ENCODE data around the gene PALM2AKAP2. TPM values are rescaled to one million over a fixed set of nuclear protein-coding genes. Genes with fewer than 3 reads are reported as not detected.
A peak's percentile ranks its signal among the peaks of the same experiment; 100 is the strongest.
"Not testable (repeated sequence)": the region's sequence is repeated elsewhere in the genome, so short reads cannot be mapped to it uniquely, and the experiment has no call there.

The PALM2AKAP2 gene
- total RNA-seq, 1 experiment from 2014 or later = 1.3 TPM

DNA sequence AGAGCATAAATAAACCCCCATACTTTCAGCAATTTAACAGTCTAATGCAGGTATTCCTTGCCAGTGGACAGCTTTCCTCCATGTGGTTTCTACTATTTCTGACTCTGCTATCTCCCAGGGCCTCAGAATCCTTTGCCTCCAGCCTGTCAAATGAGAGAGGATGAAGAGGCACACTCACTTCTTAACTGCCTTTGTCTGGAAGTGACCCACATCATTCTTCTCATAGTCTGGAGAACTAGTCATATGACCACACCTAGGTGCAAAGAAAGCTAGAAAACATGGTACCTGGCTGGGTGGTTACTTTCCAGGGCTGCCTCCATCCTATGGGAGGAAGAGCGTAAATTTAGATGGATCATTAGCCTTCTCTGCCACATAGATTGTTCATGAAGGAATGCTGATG, 22.5 kb downstream of the PALM2AKAP2 start:
- no peak for DNase-seq (ENCODE audit: low spot score)

DNA sequence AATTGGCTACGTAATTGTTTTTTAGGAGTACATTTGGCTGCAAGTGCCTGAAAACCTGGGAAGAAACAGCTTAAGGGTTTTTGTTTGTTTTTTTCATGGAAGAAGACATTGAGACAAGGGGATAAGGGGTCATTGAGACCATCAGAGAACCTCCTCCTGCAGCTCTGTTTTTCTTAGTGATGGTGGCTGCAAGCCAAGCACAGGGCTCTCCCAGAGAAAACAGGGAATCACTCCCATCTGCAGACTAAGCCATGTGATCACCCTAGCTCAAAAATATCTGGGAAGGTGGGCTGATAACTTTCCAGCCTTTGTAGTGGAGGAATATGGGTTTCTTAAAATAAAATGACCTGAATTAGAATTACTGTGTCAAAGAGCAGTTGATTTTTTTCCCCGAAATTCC, 25.1 kb downstream of the PALM2AKAP2 start:
- no peak for DNase-seq (ENCODE audit: low spot score)

DNA sequence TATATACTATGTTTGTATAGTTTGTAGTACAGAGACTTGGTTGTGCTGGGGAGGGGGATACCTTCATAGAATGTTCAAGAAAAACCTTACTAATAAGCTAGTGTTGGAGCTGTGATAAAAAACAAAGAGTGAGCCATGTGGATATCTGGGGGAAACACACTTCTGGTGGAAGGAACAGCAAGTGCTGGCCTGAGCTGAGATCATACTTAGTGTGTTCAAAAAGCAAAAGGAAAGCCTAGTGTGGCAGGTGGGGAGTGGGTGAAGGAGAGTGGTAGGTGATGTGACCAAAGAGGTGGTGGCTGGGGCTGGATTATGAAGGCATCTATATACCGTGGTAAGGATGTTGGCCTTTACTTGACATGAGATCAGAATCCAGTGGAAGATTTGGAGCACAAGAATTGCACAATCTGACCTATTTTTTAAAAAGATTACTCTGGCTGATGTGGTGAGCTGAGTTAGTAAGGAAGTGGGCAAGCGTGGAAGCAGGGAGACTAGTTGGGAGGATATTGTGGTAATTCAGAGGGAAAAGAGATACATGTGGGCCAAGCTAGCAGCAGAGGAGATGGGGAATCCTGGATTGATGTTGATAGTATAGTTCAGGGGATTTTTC, 26.6 kb downstream of the PALM2AKAP2 start:
- DNase-seq (ENCODE audit: low spot score) = no peak

DNA sequence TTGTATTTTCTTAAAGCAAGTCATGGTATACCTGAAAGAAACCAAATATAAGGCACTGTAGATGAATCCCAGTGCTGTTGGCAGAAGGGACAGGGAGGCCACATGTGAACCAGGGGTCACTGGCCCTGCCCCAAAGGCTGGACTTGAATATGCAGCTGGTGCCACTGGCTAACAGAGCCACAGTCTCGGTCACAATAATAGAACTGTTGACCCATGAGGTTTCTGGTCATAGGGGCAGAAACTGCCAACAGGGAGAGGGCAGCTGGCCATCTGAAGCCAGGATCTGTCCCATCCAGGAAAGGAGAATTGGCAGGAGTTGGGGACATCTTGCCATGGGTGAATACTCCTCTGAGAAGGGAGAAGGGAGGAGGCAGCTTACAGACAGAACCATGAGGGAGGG, 31.9 kb downstream of the PALM2AKAP2 start:
- no peak for DNase-seq (ENCODE audit: low spot score)

DNA sequence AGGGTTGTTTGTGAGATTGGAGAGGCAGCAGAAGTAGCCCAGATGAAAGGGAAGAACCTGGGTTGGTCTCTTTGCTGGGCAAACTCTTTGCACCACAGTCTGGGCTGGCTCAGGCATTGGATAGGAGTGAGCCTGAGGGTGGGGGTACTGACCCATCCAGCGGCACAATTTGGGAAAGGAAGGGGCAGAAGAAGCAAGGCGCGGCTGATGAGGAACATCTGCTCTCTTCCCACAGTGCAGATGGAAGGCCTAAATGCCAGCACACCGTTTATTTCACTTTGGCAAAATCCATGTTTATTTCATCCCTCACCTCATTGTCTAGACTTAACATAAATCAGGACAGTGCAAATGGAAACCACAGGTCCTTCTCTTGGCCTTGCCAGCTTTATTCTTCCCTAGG, 32.3 kb downstream of the PALM2AKAP2 start:
- DNase-seq (ENCODE audit: low spot score) = no peak

DNA sequence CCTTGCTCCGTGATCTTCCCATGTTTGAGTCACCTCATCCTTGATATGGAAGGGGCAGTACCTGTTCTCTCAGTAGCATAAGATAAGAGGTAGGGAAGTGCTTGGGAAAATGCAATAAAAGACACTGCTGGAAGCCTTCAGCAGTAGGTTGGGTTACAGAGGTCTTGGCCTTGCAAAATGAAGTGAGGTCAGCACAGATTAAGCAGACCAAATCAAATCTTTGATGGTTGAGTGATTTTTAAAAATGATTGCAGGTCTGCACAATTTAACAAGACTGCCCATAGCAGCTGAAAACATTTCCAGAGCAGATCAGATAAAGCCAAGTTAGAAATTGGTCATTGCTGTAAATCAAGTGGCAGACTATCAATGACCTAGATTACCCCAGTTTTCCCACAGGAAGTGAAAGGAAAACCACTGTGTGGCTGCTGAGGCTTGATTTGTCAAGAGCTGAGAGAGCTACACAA, 32.9 kb downstream of the PALM2AKAP2 start:
- DNase-seq (ENCODE audit: low spot score) = no peak

DNA sequence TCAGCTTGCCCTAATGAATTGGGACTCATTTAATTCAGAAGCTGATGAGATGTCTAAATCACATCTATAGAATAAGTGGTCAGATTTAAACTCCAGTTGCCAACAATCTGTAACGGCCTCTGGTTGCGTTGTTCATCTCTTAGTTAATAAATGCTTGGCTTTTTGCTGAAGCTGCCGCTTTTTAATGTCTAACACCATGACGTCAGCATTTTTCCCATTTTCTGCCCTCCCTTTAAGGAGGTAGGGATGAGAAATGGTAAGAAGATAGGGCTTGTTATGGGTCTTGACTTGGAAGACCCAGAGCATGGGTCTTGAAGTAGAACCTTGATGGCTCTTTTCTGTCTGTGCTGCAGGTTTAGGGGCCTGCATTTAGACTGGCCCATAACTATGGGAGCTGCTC, 33.3 kb downstream of the PALM2AKAP2 start:
- DNase-seq (ENCODE audit: low spot score) = no peak

DNA sequence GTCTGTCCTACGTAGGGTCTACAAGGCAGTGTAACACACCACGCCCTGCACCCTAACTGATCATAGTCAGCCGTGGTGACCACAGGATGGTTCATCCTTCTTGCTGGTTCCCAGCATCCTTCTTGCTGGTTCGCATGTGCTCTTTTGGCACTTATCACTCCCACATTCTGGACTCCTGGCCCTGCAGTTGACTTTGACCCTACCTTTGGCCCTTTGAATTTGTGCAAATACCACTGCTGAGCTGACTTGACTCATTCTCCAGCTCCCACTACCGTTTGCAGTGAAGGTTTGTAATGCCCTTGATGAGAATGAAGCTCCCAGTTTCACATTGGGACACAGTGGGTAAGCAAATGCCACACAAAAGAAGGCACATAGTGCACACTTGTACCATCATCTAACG, 33.8 kb downstream of the PALM2AKAP2 start:
- no peak for DNase-seq (ENCODE audit: low spot score)

DNA sequence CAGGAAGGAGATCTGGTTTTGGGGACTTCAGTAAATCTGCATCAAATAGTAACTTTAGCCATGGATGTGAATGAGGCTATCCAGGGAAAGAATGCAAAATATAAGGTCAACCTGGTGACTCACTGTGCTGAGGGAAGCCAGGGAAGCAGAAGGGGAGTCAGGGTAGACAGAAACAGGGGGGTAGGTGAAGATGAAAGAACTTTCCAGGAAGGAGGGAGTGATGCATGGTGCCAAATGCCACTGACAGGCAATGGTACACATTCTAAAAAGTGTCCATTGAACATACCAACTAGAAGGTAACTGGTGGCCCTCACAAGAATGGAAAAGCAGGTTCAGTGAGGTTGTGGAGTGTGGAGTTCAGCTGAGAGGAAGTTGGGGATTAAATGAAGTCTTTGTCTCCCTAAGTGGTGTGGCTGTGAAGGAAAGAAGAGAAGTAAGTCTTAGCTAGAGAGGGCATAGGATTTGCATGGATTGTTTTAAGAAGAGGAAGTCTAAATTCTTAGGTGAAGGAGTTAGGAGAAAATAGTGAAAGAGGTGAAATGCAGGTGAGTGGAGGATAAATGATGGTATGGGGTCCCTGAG, 35.5 kb downstream of the PALM2AKAP2 start:
- DNase-seq (ENCODE audit: low spot score) = no peak

DNA sequence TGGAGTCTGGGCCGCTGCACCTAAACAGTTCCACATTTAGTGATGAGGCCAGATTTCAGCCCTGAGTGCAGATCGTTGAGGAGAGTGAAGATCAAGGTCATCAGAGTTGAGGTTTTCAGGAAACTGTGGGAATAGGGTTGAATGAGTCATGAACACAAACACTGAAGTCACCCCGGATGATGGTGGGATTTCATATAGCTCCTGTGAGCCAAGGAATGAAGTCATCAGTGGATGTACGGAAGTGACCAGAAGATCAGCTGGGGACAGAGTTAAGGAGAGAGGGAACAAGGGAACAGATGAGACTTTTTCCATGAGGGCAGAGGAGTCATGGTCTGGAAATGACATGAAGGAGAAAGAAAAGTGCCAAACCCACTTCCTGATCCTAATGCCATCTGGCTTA, 36.5 kb downstream of the PALM2AKAP2 start:
- DNase-seq (ENCODE audit: low spot score) = peak; percentile 99

DNA sequence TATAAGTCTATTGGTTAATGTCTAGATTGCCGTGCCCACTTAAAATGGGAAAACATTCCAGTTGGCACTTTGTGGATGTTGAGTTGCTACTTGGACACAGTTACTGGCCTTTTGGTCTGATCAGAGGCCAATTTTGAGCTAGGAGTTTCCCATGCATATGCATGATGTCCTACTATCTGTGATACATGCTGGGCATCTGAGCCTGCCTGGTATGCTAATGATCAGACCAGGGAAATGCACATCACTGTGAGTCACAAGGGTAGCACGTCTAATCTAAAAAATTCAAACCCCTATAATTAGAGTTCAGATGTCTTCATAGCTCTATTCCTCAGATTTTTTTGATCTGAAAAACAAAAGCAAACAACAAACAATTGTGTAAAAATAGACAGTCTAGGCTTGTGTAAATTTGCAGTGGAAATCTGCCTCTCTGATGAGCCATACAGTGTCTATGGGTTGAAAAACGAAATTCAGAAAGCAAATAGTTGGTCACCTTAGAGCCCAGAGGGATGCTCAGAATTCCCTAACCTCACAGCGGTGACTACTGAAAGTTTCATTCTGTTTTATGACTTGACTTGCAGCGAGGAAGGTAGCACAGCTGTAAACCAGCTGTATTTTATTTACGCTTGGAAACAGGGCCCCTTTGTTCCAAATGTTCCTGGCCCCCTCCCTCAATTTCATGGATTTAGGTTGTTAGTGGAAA, 37.3 kb downstream of the PALM2AKAP2 start:
- peak; percentile 14 for DNase-seq (ENCODE audit: low spot score)

DNA sequence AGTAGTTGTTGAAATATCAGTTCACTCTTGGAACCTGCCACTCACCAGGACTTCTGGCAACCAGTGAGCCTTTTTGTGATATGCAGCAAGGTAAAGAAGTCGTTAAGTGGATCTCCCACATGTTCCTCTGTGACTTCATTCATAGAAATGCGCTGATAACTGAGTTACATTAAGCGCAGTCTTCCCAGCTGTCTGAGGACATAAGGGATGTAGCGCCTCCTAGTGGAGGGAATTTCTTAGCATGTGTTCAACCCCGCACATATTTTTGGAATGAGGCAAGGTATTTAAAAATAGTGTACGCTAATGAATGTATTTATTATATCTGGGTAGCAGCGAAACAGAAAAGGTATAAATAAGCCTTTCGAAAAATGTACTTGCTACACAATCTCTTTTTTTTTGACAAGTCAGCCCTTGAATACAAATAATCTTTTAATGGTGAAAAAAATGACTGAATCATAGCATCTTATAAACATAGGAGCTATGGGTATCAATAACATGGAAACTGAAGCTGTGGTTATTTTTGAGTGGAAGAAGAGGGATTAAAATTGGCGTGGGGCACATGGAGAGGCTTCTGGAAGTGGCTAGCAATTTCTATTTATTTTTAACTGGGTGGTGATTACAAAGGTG, 38.0 kb downstream of the PALM2AKAP2 start:
- peak; percentile 96 for DNase-seq (ENCODE audit: low spot score)

DNA sequence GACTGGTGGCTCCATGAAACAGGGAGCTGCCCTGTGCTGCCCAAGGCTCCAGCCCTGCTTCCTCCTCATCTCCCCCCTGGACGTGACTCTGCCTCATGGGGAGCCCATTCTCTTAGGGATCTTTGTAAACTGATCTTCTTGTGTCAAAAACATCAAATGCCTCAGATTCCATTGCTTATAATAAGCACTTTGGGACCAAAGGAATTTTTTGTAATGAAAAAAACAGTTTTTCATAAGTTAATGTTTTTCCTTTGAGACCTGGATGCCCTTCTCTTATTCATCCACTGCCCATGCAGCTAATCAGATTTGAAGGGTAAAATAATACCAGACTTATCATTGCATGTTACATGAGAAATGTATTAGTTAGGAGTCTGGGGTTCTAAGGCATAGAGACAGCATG, 41.7 kb downstream of the PALM2AKAP2 start:
- DNase-seq (ENCODE audit: low spot score) = no peak

DNA sequence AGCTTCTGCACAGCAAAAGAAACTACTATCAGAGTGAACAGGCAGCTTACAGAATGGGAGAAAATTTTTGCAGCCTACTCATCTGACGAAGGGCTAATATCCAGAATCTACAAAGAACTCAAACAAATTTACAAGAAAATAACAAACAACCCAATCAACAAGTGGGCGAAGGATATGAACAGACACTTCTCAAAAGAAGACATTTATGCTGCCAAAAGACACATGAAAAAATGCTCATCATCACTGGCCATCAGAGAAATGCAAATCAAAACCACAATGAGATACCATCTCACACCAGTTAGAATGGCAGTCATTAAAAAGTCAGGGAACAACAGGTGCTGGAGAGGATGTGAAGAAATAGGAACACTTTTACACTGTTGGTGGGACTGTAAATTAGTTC, 45.4 kb downstream of the PALM2AKAP2 start:
- DNase-seq (ENCODE audit: low spot score) = not testable (repeated sequence)

DNA sequence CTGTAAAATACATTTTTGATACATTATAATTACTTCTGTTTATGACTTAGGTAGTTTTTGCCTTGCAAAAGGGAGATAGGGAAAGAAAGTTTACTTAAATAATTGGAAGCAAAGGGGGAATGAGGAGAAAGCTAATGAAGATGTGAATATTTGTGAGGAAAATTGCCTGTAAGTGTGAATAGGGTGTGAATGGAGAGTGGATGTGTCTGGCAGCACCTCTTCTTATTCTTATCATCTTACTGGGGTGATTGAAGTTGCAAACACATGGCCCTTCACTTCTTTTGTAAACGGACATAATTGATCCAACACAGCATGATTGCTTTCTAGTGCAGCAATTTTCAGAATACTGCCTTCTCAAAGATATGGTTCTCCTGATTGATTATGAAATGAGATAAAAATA, 46.6 kb downstream of the PALM2AKAP2 start:
- no peak for DNase-seq (ENCODE audit: low spot score)

DNA sequence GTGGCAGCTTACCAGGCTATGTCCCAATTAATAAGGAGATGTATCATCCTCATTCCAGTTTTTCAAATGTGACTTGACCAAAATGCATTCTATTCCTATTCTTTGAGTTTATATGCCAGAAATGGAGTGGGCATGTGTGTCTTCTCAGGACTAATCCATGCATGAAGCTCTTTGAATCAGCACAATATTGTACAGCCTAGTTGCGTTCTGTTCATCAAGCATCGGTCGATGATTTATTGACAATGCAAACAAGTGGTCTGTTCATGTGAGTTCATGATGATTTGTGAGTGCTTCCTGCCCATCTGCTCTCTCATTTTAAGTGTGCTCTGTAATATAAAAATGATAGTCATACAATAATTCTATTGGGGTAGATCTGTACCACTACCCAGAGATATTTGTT, 48.3 kb downstream of the PALM2AKAP2 start:
- DNase-seq (ENCODE audit: low spot score) = no peak

All from H4 (cell line).